ENCODE measurements around the gene DCAF4.

The DCAF4 gene

DNA sequence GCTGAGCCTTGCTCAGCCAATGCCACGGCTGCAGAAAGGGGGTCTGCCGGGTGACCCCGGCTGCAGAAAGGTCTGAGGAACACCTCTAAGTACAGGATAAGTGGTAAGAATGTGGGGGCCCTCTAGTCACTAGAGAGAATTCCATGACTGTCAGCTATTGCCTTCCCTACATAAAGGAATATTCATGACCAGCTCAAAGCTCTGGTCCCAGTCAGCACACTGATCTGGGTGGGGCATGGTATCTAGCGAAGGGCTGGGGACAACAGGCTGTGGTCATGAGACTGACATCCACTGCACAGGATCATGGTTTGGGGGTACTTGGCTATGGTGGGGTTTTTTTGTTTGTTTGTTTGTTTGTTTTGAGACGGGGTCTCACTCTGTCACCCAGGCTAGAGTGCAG lies 42.1 kb downstream of the DCAF4 start:
- Histone ChIP-seq H3K4me3 (ENCODE audit: low read depth, low read length) (no peak overlapping the region), H3K27me3 (ENCODE audit: insufficient read depth, low read depth, severe bottlenecking) (no peaks in the 10 kb centered on the region), H3K27ac (no peak overlapping the region), H3K9me3 (ENCODE audit: severe bottlenecking) (no peaks in the 10 kb centered on the region), H3K36me3 (peaks cover 17% of the 10 kb centered on the region; the same call in 1 of the 2 replicates)
- no peak for TF ChIP-seq CTCF (IDR thresholded peaks at IDR 0.05; ENCODE audit: low read depth, low read length)
- no peak for DNase-seq

DNA sequence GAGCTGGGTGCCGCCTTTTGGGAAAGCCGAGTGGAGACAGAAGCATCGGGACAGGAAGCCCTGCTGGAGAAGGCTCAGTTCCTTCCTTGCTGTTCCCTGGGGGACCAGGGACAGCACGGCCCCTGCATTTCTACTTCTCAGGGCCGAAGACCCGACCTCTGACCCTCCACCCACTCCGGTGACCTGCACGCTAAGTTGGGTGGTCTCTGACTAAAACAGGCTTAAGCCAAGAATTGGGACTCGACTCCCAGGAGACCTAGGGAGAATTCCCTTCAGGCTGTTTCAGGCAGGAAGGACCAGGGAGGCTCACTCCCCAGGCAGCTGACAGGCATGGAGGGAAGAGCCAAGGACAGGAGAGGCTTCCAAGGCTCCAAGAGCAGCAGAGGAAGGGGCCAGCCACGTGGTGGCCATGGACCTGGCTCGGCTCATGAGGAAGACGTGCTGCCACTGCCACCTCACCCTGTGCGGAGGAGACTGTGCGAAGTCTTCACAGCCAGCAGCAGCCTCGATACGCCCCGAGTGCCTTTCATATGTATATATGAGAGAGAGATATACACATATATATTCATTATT lies 43.9 kb downstream of the DCAF4 start:
- H3K36me3 ChIP-seq: peaks cover 33% of the 10 kb centered on the region

DNA sequence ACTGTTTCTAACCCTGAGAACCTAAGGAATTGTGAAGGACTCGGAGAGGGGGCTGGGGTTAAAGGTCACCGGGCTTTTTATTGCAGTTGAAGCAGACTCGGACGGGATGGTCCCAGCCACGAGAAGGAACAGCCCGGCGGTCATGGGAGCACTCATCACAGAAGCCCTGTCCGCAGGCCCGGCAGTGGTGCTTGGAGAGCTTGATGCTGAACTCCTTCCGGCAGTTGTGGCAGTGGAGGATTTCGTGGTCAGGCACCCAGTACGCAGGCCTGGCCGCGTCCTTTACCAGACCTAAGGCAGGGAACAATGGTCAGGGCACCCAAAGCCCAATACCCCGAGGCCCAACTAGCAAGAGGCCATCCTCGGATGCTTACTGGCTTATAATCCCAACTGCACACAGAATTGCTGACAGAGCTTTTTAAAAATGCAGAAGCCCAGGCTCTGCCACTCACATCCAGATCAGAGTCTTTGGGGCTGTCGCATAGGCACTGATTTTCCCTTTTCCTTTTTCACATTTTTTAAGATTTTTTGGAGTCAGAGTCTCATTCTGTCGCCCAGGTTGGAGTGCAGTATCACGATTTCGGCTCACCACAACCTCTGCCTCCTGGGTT lies 44.7 kb downstream of the DCAF4 start:
- peaks cover 38% of the 10 kb centered on the region for H3K36me3 ChIP-seq
- no peaks in the 10 kb centered on the region for H3K27me3 ChIP-seq (ENCODE audit: insufficient read depth, low read depth, severe bottlenecking)
- DNase-seq: no peak
- no peaks in the 10 kb centered on the region for H3K9me3 ChIP-seq (ENCODE audit: severe bottlenecking)
- H3K27ac ChIP-seq: no peak overlapping the region
- no peak for TF ChIP-seq CTCF (IDR thresholded peaks at IDR 0.05; ENCODE audit: low read depth, low read length)
- no peak overlapping the region for H3K4me3 ChIP-seq (ENCODE audit: low read depth, low read length)

More for the DNA sequence above, 43.9 kb downstream of the DCAF4 start:
- Histone ChIP-seq H3K9me3 (ENCODE audit: severe bottlenecking) (no peaks in the 10 kb centered on the region), H3K27ac (no peak overlapping the region), H3K27me3 (ENCODE audit: insufficient read depth, low read depth, severe bottlenecking) (no peaks in the 10 kb centered on the region), H3K4me3 (ENCODE audit: low read depth, low read length) (no peak overlapping the region)
- no peak for TF ChIP-seq CTCF (IDR thresholded peaks at IDR 0.05; ENCODE audit: low read depth, low read length)
- DNase-seq: no peak

- Histone ChIP-seq H3K9me3 (ENCODE audit: severe bottlenecking) (no peaks in the 10 kb centered on the region), H3K27me3 (ENCODE audit: insufficient read depth, low read depth, severe bottlenecking) (no peaks in the 10 kb centered on the region), H3K27ac (no peak overlapping the region), H3K36me3 (peaks cover 44% of the 10 kb centered on the region), H3K4me3 (ENCODE audit: low read depth, low read length) (no peak overlapping the region)
- TF ChIP-seq CTCF (IDR thresholded peaks at IDR 0.05; ENCODE audit: low read depth, low read length): no peak
- no peak for DNase-seq
Measured at GRCh38 chr14:72974661-72975060, 48.4 kb downstream of the DCAF4 start.

DNA sequence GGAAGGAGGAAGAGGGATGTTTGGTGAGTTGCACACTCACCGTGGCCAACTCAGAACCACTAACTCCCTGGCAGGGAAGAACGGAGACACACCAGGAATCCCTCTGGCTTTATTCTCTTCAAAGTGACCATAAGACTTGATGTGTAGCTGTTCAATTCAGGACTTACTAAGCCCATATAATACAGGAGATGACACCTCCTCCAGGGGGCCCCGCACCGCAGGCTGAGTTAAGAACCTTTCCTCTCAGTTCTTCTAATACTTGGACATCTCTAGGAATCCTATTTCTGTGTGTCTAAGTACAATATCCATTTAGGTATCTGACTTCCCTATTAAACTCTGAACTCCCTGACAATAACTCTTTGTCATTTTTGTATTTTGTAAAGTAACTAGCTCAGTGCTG lies 49.5 kb downstream of the DCAF4 start:
- no peaks in the 10 kb centered on the region for H3K9me3 ChIP-seq (ENCODE audit: severe bottlenecking)
- no peak overlapping the region for H3K4me3 ChIP-seq (ENCODE audit: low read depth, low read length)
- H3K36me3 ChIP-seq: peaks cover 41% of the 10 kb centered on the region
- no peak overlapping the region for H3K27ac ChIP-seq
- no peaks in the 10 kb centered on the region for H3K27me3 ChIP-seq (ENCODE audit: insufficient read depth, low read depth, severe bottlenecking)
- peak; percentile 38 for DNase-seq
- TF ChIP-seq CTCF (IDR thresholded peaks at IDR 0.05; ENCODE audit: low read depth, low read length): peak; percentile 28; the same call in 1 of the 2 replicates

DNA sequence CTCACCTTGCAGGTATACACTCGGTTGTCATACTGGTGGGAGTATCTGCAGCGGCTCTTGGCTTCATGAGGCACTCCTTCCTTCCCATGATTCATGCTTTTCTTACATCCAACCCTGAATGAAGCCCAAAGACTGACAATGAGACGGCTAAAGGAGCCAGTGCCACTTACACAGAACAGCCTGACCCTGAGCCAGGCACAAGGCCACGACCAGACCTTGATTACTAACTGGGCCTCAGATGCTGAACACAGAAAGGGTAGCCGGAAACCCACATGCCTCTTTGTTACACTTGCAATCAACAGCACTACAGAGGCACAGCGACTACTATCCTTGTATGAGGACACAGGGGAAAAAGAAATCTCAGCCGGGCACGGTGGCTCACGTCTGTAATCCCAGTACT lies 52.6 kb downstream of the DCAF4 start:
- Histone ChIP-seq H3K27me3 (ENCODE audit: insufficient read depth, low read depth, severe bottlenecking) (no peaks in the 10 kb centered on the region), H3K4me3 (ENCODE audit: low read depth, low read length) (no peak overlapping the region), H3K9me3 (ENCODE audit: severe bottlenecking) (no peaks in the 10 kb centered on the region), H3K27ac (no peak overlapping the region), H3K36me3 (peaks cover 30% of the 10 kb centered on the region)
- DNase-seq: no peak
- no peak for TF ChIP-seq CTCF (IDR thresholded peaks at IDR 0.05; ENCODE audit: low read depth, low read length)
